Hematopoietic multipotent progenitor cell treated with erythropoietin and hydrocortisone succinate and interleukin-3 and kit ligand, for 6 days (in vitro differentiated cells): Measurements from ENCODE around the gene IL2RA.
A peak's percentile ranks its signal among the peaks of the same experiment; 100 is the strongest.
"Not testable (repeated sequence)": the region's sequence is repeated elsewhere in the genome, so short reads cannot be mapped to it uniquely, and the experiment has no call there.

ENCODE experiments used
- DNase-seq: peaks from one replicate; pipeline ENCODE4 v3.0.0-alpha.2; 2015

Gene IL2RA

GRCh38 chr10:6062101-6062771 lies at the start of gene IL2RA:
Gene IL2RA (minus strand): TSS chr10:6062367. CDS start chr10:6062151, 216 bp downstream.
- DNase-seq = no peak

- no peak for DNase-seq
Observed at GRCh38 chr10:6110136-6110535, 48.0 kb upstream of the IL2RA start.

- DNase-seq = no peak
Observed at GRCh38 chr10:6109444-6109775, 47.2 kb upstream of the IL2RA start.

- DNase-seq = peak; percentile 86
Observed at GRCh38 chr10:6108631-6109443, 46.7 kb upstream of the IL2RA start.

GRCh38 chr10:6108072-6108471 lies 45.9 kb upstream of the IL2RA start:
- DNase-seq = no peak

- not testable (repeated sequence) for DNase-seq
Observed at GRCh38 chr10:6107616-6108015, 45.4 kb upstream of the IL2RA start.

- no peak for DNase-seq
Observed at GRCh38 chr10:6103591-6103990, 41.4 kb upstream of the IL2RA start.

- no peak for DNase-seq
Observed at GRCh38 chr10:6102128-6102527, 40.0 kb upstream of the IL2RA start.

- no peak for DNase-seq
Observed at GRCh38 chr10:6101181-6101580, 39.0 kb upstream of the IL2RA start.

GRCh38 chr10:6100370-6100769 lies 38.2 kb upstream of the IL2RA start:
- DNase-seq = no peak

- DNase-seq = no peak
Observed at GRCh38 chr10:6098156-6098555, 36.0 kb upstream of the IL2RA start.

- no peak for DNase-seq
Observed at GRCh38 chr10:6097063-6097462, 34.9 kb upstream of the IL2RA start.

GRCh38 chr10:6095810-6096570 lies 33.8 kb upstream of the IL2RA start:
- DNase-seq = no peak

- DNase-seq = no peak
Observed at GRCh38 chr10:6092731-6093130, 30.6 kb upstream of the IL2RA start.

- DNase-seq = peak; percentile 65
Observed at GRCh38 chr10:6091630-6092029, 29.5 kb upstream of the IL2RA start.

- DNase-seq = peak; percentile 39
Observed at GRCh38 chr10:6089334-6090219, 27.4 kb upstream of the IL2RA start.

GRCh38 chr10:6088721-6089333 lies 26.7 kb upstream of the IL2RA start, which contains the start of gene RBM17:
Gene RBM17 (plus strand): TSS chr10:6089034. CDS start chr10:6097066, 8,032 bp downstream.
- peak; percentile 97 for DNase-seq

GRCh38 chr10:6086375-6087233 lies 24.4 kb upstream of the IL2RA start:
- DNase-seq = peak; percentile 97

GRCh38 chr10:6083523-6084475 lies 21.6 kb upstream of the IL2RA start:
- DNase-seq = no peak
